Hematopoietic multipotent progenitor cell treated with erythropoietin and hydrocortisone succinate and interleukin-3 and kit ligand, for 15 days (in vitro differentiated cells): Measurements from ENCODE around the gene TFF1.
"Not testable (repeated sequence)": the region's sequence is repeated elsewhere in the genome, so short reads cannot be mapped to it uniquely, and the experiment has no call there.

Experiments used
- DNase-seq: peaks from one replicate; pipeline ENCODE4 v3.0.0-alpha.2; 2015; ENCODE audit warnings: low spot score

TFF1 gene

DNA sequence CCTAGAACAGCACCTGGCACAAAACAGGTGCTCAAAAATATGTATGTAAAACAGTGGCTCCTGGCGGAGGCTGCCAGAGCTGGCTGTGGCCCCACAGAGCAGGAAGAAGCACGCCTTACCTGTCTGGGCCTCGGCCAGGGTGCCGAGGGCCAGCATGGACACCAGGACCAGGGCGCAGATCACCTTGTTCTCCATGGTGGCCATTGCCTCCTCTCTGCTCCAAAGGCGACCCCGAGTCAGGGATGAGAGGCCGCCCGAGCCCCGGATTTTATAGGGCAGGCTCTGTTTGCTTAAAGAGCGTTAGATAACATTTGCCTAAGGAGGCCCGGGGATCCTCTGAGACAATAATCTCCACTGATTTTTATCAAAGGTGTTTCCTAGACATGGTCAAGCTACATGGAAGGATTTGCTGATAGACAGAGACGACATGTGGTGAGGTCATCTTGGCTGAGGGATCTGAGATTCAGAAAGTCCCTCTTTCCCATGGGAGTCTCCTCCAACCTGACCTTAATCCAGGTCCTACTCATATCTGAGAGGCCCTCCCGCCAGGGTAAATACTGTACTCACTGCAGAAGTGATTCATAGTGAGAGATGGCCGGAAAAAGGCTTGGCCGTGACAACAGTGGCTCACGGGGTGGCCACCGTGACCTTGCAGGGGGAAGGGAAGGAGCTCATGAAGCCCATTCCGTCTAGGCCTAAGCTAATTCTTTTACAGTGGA, at the start of gene TFF1:
TSS of gene TFF1 (minus strand) at position 244 of the 719 bp plus-strand sequence. CDS start at position 204, 40 bp downstream.
- DNase-seq = no peak

DNA sequence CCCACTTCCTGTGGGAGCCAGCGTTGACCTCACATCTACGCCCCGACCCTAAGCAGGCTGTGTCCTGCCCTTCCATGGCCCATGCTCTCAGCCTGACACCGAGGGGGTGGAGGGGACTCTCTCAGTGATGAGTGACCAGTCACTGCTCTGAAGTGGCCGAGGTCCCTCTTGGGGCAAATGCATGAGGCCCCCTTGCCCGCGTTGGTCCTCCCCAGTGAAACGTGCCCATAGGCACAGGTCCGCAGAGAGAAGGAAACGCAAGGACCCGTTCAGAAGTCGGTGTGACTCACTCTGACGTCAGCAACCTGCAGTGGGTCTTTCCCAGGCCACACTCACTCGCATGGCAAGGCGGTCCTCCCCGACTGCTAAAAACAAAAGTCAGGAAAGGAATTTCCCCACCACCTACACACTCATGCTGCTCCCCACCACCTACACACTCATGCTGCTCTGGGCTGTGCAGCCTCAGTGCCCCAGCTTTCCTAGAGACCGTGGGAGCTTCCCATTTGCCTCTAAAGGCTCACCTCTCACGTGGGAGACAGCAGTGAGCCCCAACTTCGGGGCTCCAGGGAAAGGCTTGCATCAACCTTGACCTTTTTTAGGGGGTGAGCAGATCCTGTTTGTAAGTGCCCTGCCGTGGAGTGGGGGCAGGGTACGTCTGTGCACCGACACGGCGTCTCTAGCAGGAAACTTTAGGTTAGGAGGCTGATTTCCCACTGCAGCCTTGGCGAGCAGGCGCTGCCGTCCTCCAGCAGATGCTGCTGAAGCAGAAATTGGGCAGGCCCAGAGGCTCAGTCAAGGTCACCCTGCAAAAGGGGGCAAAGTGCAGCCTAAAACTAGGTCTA, 48.8 kb upstream of the TFF1 start:
- no peak for DNase-seq

DNA sequence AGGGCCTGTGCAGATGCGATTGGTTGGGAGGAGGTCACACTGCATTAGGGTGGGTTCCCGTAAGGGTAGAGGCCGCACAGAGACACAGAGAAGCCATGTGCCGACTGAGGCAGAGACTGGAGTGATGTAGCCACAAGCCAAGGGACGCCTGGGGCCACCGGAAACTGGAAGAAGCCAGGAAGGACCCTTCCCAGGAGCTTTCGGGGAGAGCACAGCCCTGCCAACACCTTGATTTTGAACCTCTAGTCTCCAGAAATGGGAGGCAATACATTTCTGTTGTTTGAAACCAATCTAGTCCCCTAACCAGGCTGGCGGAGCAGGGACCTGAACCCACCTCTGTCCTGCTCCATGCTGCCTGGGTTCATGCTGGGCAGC, 48.2 kb upstream of the TFF1 start:
- no peak for DNase-seq

DNA sequence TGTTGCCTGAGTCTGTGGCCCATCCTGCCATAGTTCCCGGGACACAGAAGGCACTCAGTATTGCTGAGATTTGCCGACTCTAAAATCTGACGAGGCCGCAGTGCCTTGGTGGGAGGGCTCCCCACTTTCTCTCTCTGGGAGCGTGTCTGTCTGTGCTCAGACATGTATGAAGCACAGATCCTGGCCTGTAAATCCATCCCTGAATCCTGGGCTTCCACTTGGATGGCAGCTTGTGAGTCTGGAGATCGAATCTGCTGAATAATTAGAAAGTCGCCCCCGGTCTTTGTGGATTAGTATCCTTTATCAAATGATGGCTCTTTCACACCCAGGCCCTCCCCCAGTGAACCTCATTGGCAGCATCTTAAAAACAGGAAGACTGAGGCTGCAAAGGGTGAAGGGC, 47.7 kb upstream of the TFF1 start:
- DNase-seq = no peak

GRCh38 chr21:42413500-42413899, 47.2 kb upstream of the TFF1 start:
- DNase-seq = no peak

DNA sequence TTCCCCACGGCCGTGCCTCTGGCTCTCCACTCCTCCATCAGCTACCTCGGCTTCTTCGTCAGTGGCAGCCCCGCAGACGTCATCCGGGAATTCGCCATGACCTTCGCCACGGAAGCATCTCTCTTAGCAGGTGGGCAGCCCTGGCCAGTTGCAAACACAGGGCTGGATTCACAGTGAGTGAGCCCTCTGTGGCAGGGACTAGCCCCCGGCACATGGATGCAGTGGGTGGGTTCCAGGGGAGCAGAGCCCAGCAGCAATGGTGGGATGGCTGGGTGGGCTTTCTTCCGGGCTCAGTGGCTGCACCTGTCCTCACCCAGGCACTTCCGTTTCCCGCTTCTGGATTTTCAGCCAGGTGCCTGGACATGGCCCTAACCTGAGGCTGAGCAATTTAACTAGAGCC, 46.8 kb upstream of the TFF1 start:
- DNase-seq = no peak

DNA sequence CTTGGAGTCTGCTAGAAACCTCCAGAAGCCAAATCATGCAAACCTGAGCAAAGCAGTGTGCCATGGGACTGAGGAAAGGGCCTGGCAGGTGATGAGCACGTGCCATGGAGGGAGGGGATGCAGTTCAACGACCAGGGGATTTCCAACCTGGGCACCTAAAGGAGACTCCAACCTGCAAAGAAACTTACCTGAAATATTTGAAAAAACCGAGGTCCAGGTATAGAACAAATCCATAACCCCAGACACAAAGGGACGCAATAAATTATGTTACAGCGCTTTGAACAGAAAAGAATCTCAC, 46.2 kb upstream of the TFF1 start:
- DNase-seq = no peak

- no peak for DNase-seq
Observed at GRCh38 chr21:42411891-42412635, 45.7 kb upstream of the TFF1 start.

DNA sequence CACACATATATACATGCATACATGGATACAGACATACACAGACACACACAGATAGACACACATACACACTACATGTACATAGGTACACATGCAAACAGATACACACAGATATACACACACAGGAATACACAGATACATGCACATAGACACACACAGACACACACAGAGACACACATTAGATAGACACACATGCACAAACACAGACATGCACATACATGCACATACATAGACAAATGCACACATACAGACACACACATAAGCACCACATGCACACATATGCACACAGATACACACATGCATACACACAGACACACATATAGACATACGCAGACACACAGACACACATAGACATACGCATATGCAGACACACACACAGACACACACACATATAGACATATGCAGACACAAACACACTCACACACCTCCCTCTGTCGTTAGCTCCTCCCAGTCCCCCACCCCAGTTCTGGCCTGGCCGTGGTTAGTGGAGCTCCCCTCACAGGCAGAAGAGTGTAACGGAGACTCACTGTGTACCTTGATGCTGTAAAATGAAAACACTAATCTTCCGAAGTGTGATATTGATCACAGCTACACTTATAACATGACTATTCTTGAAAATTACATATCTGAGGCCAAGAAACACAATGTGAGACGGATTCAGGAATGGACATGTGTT, 45.0 kb upstream of the TFF1 start:
- no peak for DNase-seq

GRCh38 chr21:42409366-42409765, 43.0 kb upstream of the TFF1 start:
- no peak for DNase-seq

- DNase-seq = not testable (repeated sequence)
Observed at GRCh38 chr21:42408718-42409117, 42.4 kb upstream of the TFF1 start.

DNA sequence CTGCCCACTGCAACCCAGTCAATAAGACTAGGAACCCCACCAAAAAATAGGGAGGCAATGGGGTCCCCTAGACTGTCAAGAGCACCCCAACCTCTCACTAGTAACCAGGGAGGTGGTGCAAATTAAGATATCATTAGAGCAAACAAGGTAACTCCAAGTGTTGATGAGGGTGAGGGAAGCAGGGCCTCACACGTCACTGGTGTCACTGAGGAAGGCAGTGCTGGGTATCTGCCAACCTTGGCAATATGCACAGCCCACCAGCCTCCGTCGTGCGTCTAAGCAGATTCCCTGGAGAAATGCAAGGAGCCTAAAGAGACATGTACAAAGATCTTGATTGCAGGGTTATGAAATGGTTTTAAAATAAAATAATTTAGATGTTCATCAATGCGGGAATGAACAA, 41.1 kb upstream of the TFF1 start:
- DNase-seq = no peak

GRCh38 chr21:42406866-42407265, 40.5 kb upstream of the TFF1 start:
- no peak for DNase-seq

- DNase-seq = no peak
Observed at GRCh38 chr21:42406201-42406621, 39.9 kb upstream of the TFF1 start.

- no peak for DNase-seq
Observed at GRCh38 chr21:42405064-42406013, 39.0 kb upstream of the TFF1 start.

DNA sequence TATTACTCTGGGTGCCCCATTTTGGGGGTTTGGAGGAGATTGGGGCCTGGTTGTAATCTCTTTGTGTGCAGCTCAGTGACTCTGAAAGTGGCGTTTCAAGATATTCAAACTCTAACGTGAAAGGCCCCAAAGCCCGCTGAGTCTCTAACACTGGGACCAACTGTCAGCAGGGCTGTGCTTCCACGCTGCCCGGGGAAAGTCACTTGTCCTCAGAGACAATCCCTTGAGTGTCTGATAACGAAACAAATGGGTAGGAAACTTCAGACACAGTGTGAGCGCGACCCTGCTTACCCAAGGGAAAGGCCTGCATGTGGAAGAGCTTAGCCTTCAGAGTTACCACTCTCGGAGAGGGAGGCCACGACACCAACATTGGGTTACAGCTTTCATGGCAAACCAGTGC, 38.2 kb upstream of the TFF1 start:
- DNase-seq = no peak

DNA sequence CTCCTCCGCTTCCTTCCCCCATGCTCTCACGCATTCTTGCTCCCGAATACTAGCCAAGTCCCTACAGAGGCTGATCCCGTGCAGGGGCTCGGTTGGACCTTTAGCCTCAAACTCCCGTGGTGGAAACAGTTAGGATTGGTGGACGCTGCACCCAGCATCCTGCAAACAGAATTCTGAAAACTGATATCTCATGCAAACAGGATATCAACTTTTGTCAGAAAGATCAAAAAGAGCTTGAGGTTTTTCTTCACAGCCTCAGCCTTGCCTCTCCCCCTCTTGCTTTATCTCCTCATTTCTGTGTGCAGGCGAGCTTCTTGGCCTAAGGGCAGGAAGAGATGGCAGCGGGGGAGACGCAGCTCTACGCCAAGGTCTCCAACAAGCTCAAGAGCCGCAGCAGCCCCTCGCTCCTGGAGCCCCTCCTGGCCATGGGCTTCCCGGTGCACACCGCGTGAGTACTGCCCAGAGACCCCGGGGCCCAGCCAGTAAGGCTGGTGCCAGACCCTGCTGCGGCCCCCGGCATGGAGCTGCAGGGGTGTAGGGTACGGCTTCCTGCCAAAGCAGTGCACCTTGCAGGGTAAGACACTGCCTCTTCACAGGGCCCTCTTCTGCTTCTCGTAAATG, 37.4 kb upstream of the TFF1 start, which contains the start of gene UBASH3A:
TSS of gene UBASH3A (plus strand) at position 292 of the 621 bp plus-strand sequence. CDS start at position 336, 44 bp downstream.
- DNase-seq = peak; percentile 32

GRCh38 chr21:42401820-42402251, 35.5 kb upstream of the TFF1 start:
- no peak for DNase-seq

- DNase-seq = no peak
Observed at GRCh38 chr21:42401154-42401553, 34.8 kb upstream of the TFF1 start.

DNA sequence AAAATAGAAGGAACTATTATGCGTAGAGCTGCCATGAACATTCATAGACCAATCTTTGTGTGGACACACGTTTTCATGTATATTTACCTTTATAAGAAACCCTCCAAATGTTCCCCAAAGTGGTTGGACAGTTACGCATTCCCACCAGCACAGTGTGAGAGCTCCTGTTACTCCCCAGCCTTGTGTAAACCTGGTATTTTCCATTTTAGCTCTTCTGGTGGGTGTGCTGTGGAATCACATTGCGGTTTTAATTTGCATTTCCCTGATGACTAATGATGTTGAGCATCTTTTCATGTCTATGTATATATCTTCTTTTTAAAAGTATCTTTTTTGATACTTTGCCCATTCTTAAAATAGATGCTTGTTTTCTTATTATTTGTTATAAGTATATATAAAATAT, 34.2 kb upstream of the TFF1 start:
- no peak for DNase-seq
